Lower leg skin (tissue), 4 donors: Measurements from ENCODE around the gene RBBP8. TPM values are rescaled to one million over a fixed set of nuclear protein-coding genes. Genes with fewer than 3 reads are reported as not detected.

Experiments used
- DNase-seq, 2 donors: peaks; one replicate each; pipeline ENCODE4 v3.0.0-alpha.2; 2019; ENCODE audit warnings: low spot score in 2 of 2
- H3K4me3 ChIP-seq: fragments of 200-600 bp; sonication (generic); 2 replicates; pipeline ENCODE4 v1.5.1; 2017; ENCODE audit warnings: mild to moderate bottlenecking, low read depth; ENCODE audit not compliant: poor library complexity, severe bottlenecking
- POLR2A ChIP-seq, 2 donors: fragments of 450-650 bp; IDR thresholded peaks; one replicate each; pipeline ENCODE4 v1.6.1; 2016 to 2017; ENCODE audit warnings: antibody characterized with exemption in 2 of 2, mild to moderate bottlenecking in 1 of 2, moderate library complexity in 1 of 2
- WGBS, 2 donors: methylation state at CpG; one replicate each; pipeline ENCODE4 v1.1.5; 2018; 5-methylcytosine and 5-hydroxymethylcytosine counted together
- intact Hi-C: fragments of 100-400 bp; cut with DNase I; formaldehyde crosslinking; loops from one replicate; pipeline ENCODE4 v1.15.0; 2023; ENCODE audit warnings: low total_unique reads
- total RNA-seq, 4 donors: library from RNA; depleted of rRNA; stranded (reverse); fragments of >200 nt; gene quantifications; one replicate each; pipeline ENCODE4 v1.1.0, GENCODE V29; 2016
- TF ChIP-seq, protein P1 (sequence below), 3 donors: fragments of 450-650 bp; IDR thresholded peaks; one replicate each; pipeline ENCODE4 v1.5.1; 2016; ENCODE audit warnings: antibody characterized with exemption in 3 of 3, mild to moderate bottlenecking in 3 of 3, moderate library complexity in 2 of 3

The RBBP8 gene
- total RNA-seq, 4 donors from 2014 or later = 22.9 to 56.8 (median 40.2) TPM

GRCh38 chr18:23043803-23044376, 110.8 kb downstream of the RBBP8 start:
- intact Hi-C loops = no loop called here
- H3K4me3 ChIP-seq = no peak overlapping the region
- TF ChIP-seq POLR2A (IDR thresholded peaks at IDR 0.05) = no peak
- TF ChIP-seq, protein P1, sequence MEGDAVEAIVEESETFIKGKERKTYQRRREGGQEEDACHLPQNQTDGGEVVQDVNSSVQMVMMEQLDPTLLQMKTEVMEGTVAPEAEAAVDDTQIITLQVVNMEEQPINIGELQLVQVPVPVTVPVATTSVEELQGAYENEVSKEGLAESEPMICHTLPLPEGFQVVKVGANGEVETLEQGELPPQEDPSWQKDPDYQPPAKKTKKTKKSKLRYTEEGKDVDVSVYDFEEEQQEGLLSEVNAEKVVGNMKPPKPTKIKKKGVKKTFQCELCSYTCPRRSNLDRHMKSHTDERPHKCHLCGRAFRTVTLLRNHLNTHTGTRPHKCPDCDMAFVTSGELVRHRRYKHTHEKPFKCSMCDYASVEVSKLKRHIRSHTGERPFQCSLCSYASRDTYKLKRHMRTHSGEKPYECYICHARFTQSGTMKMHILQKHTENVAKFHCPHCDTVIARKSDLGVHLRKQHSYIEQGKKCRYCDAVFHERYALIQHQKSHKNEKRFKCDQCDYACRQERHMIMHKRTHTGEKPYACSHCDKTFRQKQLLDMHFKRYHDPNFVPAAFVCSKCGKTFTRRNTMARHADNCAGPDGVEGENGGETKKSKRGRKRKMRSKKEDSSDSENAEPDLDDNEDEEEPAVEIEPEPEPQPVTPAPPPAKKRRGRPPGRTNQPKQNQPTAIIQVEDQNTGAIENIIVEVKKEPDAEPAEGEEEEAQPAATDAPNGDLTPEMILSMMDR (IDR thresholded peaks at IDR 0.05) = no peak
- 88 to 89% methylated on average over 7 of the region's 7 CpGs for WGBS, 2 donors
- DNase-seq = no peak

DNA sequence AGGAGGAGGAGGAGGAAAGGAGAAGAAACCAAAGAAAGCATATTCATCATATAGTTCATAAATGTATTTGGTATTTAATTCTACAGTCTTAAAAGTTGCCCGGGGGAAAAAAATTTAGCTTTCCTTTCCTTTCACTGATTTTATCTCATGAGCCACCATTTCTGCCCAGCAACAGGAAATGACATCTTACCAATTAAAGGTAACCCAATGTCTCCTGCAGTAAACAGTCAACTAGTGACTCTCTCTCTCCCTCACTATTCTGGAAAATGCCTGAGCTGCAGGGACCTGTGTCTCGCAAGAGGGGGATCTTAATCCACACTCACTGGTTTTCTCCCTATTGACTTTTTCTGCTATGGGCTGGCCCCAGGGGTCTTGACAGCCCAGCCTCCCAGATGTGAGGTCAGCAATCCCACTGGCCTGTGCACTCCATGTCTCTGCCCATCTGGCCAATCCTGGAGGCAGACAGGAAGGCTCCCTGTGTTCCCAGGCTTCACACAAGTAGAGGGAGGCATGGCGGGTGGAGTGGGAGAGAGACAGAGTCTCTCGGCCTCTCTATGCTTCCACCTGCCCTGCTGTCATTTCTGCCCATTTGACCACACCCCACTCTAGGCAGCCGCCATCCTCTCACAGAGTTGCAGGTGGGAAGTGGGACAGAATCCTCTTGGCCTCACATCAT, 116.7 kb downstream of the RBBP8 start:
- intact Hi-C loops = no loop called here
- TF ChIP-seq, protein P1 (IDR thresholded peaks at IDR 0.05) = no peak
- no peak for TF ChIP-seq POLR2A (IDR thresholded peaks at IDR 0.05)
- WGBS, 2 donors = 79 to 80% methylated on average over 5 of the region's 5 CpGs
- no peak for DNase-seq
- no peak overlapping the region for H3K4me3 ChIP-seq

- H3K4me3 ChIP-seq = no peak overlapping the region
- DNase-seq = no peak
- intact Hi-C loops = no loop called here
- WGBS, 2 donors = 21 to 26% methylated on average over 15 of the region's 15 CpGs
- no peak for TF ChIP-seq POLR2A (IDR thresholded peaks at IDR 0.05)
- TF ChIP-seq, protein P1 (IDR thresholded peaks at IDR 0.05) = no peak
Measured at GRCh38 chr18:23053776-23054457, 120.8 kb downstream of the RBBP8 start.

GRCh38 chr18:23054553-23054952, 121.4 kb downstream of the RBBP8 start:
- intact Hi-C loops = no loop called here
- 78 to 86% methylated on average over 6 of the region's 6 CpGs for WGBS, 2 donors
- TF ChIP-seq, protein P1 (IDR thresholded peaks at IDR 0.05) = no peak
- no peak for TF ChIP-seq POLR2A (IDR thresholded peaks at IDR 0.05)
- H3K4me3 ChIP-seq = no peak overlapping the region
- DNase-seq = no peak

DNA sequence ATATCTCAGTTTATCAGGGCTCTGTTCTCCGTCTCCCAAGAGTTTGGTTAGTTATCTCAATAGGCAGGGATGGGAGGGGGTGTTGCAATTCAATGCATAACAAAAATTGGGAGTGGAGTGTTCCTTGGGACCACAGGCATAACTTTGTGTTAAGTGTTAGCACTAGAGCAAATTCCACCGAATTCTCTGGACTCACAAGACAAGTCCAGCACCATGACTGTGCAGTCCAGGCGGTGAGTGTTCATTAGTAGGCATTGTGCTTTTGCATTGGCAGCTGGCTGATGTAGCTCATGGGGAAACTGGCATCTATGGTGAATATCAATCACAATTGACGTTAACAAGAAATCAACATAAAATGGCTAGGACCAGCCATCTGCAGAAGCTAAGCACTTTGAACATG, 123.2 kb downstream of the RBBP8 start:
- TF ChIP-seq, protein P1 (IDR thresholded peaks at IDR 0.05) = no peak
- no peak for TF ChIP-seq POLR2A (IDR thresholded peaks at IDR 0.05)
- WGBS, 2 donors = 84 to 85% methylated on average over 4 of the region's 4 CpGs
- intact Hi-C loops = no loop called here

More for the DNA sequence above, 123.2 kb downstream of the RBBP8 start:
- DNase-seq = no peak
- H3K4me3 ChIP-seq = no peak overlapping the region
